ENCODE data around the gene NDUFB11. TPM values are rescaled to one million over a fixed set of nuclear protein-coding genes. Genes with fewer than 3 reads are reported as not detected.
"Not testable (repeated sequence)": the region's sequence is repeated elsewhere in the genome, so short reads cannot be mapped to it uniquely, and the experiment has no call there.

NDUFB11 gene
- total RNA-seq, 1 experiment from 2014 or later, result 77.4 TPM

DNA sequence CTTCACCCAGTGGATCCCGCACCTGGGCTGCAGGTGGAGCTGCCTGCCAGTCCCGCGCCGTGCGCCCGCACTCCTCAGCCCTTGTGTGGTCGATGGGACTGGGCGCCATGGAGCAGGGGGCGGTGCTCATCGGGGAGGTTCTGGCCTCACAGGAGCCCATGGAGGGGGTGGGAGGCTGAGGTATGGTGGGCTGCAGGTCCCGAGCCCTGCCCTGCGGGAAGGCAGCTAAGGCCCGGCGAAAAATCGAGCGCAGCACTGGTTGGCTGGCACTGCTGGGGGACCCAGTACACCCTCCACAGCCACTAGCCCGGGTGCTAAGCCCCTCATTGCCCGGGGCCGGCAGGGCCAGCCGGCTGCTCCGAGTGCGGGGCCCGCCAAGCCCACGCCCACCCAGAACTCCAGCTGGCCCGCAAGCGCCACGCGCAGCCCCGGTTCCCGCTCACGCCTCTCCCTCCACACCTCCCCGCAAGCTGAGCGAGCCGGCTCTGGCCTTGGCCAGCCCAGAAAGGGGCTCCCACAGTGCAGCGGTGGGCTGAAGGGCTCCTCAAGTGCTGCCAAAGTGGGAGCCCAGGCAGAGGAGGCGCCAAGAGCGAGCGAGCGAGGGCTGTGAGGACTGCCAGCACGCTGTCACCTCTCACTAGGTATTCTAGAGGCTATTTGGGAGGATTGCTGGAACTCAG lies 33.4 kb downstream of the NDUFB11 start:
- not testable (repeated sequence) for H3K27ac ChIP-seq; H3K9me3 ChIP-seq (replicated peaks); H3K27me3 ChIP-seq (replicated peaks); H3K4me3 ChIP-seq; H3K4me1 ChIP-seq (replicated peaks); DNase-seq (ENCODE audit: low read depth in 1 of 2, low spot score in 2 of 2); H3K36me3 ChIP-seq

DNA sequence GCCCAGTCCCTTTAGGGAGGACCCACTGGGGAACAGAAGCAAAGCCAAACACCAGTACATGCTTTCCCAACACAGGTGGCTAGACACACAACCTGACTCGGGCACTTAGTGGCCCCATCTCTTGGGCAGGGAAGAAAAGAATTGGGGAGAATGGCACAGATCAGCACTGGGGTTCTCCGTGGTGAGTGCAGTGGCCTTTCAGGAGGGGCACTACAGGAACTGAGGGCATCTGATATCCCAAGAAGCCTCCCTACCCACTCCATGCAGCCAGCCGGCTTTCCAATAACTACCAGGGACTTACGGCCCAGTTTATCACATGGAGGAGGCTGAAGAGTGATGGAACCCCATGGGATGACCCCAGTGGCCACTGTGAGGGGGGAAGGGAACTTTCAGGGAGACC lies 43.3 kb downstream of the NDUFB11 start:
- no peak for DNase-seq (ENCODE audit: low read depth in 1 of 2, low spot score in 2 of 2)
- H3K36me3 ChIP-seq, result no peaks in the 10 kb centered on the region
- H3K27me3 ChIP-seq (replicated peaks), result no peaks in the 10 kb centered on the region
- H3K27ac ChIP-seq, result no peak overlapping the region
- no peaks in the 10 kb centered on the region for H3K9me3 ChIP-seq (replicated peaks)
- H3K4me3 ChIP-seq, result no peak overlapping the region
- no peaks in the 10 kb centered on the region for H3K4me1 ChIP-seq (replicated peaks)

GRCh38 chrX:47098338-47099094 lies 46.0 kb downstream of the NDUFB11 start:
- no peaks in the 10 kb centered on the region for H3K9me3 ChIP-seq (replicated peaks)
- no peak for DNase-seq (ENCODE audit: low read depth in 1 of 2, low spot score in 2 of 2)
- no peaks in the 10 kb centered on the region for H3K36me3 ChIP-seq
- H3K4me1 ChIP-seq (replicated peaks), result no peaks in the 10 kb centered on the region
- H3K27me3 ChIP-seq (replicated peaks), result no peaks in the 10 kb centered on the region
- H3K27ac ChIP-seq, result no peak overlapping the region
- no peak overlapping the region for H3K4me3 ChIP-seq

GRCh38 chrX:47097018-47097417 lies 47.5 kb downstream of the NDUFB11 start:
- H3K27ac ChIP-seq, result no peak overlapping the region
- DNase-seq (ENCODE audit: low read depth in 1 of 2, low spot score in 2 of 2), result no peak

DNA sequence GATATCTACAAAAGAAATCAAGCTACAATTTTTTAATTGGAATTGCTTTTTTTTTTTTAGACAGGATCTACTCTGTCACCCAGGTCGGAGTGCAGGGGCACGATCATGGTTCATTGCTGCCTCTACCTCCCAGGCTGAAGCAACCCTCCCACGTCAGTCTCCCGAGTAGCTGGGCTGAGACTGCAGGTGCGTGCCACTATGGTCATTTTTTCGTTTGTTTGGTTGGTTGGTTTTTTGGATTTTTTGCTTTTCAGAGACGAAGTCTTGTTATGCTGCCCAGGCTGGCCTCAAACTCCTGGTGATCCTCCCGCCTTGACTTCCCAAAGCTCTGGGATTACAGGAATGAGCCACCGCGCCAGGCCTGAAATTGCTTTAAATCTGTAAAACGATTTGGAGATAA lies 50.6 kb downstream of the NDUFB11 start:
- Histone ChIP-seq H3K36me3 (no peaks in the 10 kb centered on the region), H3K9me3 (replicated peaks) (no peaks in the 10 kb centered on the region), H3K27me3 (replicated peaks) (no peaks in the 10 kb centered on the region), H3K27ac (no peak overlapping the region), H3K4me1 (replicated peaks) (peaks cover 8% of the 10 kb centered on the region), H3K4me3 (no peak overlapping the region)
- DNase-seq (ENCODE audit: low read depth in 1 of 2, low spot score in 2 of 2), result no peak

More at GRCh38 chrX:47097018-47097417, 47.5 kb downstream of the NDUFB11 start:
- H3K9me3 ChIP-seq (replicated peaks), result no peaks in the 10 kb centered on the region
- no peaks in the 10 kb centered on the region for H3K27me3 ChIP-seq (replicated peaks)
- no peak overlapping the region for H3K4me3 ChIP-seq
- H3K4me1 ChIP-seq (replicated peaks), result no peaks in the 10 kb centered on the region; the same call in 1 of the 2 replicates
- no peaks in the 10 kb centered on the region for H3K36me3 ChIP-seq

DNA sequence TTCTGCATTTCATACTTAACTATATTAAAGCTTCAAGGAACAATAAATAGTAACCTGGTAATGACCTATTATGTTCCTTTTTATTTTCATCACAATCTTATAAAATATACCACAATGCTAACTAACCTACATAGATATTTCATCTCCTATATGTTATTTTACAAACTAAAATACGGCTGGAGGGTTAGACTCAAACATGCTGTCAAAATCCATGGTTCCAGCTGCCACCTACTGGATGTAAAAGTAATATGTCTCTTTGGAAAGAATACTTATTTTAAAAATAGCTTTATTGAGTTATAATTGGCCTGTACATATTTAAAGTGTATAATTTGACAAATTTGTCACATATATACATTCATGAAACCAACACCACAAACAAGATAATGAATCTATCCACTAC lies 51.3 kb downstream of the NDUFB11 start:
- H3K4me1 ChIP-seq (replicated peaks), result peaks cover 8% of the 10 kb centered on the region
- no peaks in the 10 kb centered on the region for H3K9me3 ChIP-seq (replicated peaks)
- no peaks in the 10 kb centered on the region for H3K27me3 ChIP-seq (replicated peaks)
- H3K36me3 ChIP-seq, result no peaks in the 10 kb centered on the region
- H3K4me3 ChIP-seq, result no peak overlapping the region
- no peak overlapping the region for H3K27ac ChIP-seq
- no peak for DNase-seq (ENCODE audit: low read depth in 1 of 2, low spot score in 2 of 2)

Other genes starting within 250 kb of the NDUFB11 start
- gene JADE3, start 232.3 kb downstream of the NDUFB11 start, total RNA-seq (2014; rRNA removed; shearing (Covaris generic)), result 5.0 and 8.8 TPM in 2 replicates
- gene RGN, start 66.3 kb downstream of the NDUFB11 start, total RNA-seq (2014; rRNA removed; shearing (Covaris generic)), result not detected in 2 replicates
- gene RBM10, start 519 bp upstream of the NDUFB11 start, total RNA-seq (2014; rRNA removed; shearing (Covaris generic)), result 41.6 and 61.6 TPM in 2 replicates
- gene UBA1, start 49.1 kb upstream of the NDUFB11 start, total RNA-seq (2014; rRNA removed; shearing (Covaris generic)), result 144 and 184 TPM in 2 replicates
- 97.5 and 105 TPM in 2 replicates for gene CDK16, start 74.0 kb upstream of the NDUFB11 start, total RNA-seq (2014; rRNA removed; shearing (Covaris generic))
- 36.6 and 39.5 TPM in 2 replicates for gene USP11, start 88.3 kb upstream of the NDUFB11 start, total RNA-seq (2014; rRNA removed; shearing (Covaris generic))
- gene ZNF157, start 225.9 kb upstream of the NDUFB11 start, total RNA-seq (2014; rRNA removed; shearing (Covaris generic)), result not detected in 2 replicates

Data from SJSA1 (cell line).